HL-60 (cell line): ENCODE data around the gene ENTR1.

Experiments used
- TF ChIP-seq, protein P1 (sequence below): IDR thresholded peaks from one replicate; pipeline ENCODE4 v1.5.1; 2011; ENCODE audit warnings: low read length, control low read depth, inconsistent platforms; ENCODE audit not compliant: insufficient read depth
- TF ChIP-seq, protein P2 (sequence below): IDR thresholded peaks from 2 replicates; pipeline ENCODE4 v1.6.1; 2012; ENCODE audit warnings: low read depth; ENCODE audit not compliant: insufficient replicate concordance

DNA sequence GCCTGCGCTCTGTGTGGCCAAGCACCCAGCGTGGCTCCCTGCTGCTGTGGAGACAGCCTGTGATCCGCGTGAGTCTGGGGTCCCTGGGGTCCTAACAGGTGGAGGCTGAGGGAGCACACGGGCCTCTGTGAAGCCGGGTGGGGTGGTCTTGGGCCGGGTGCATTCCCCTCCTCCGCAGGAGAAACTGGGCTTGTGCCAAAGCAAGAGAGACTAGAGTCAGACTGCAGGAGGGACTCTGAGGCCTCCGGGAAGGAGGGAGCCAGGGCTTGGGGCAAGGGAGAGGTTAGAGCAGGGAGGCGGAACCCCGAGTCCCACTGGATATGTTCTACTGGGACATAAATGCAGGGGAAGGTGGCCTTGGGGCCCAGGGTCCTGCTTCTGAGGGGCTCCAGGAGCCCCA is 57.3 kb downstream of the ENTR1 start:
- TF ChIP-seq, protein P1, sequence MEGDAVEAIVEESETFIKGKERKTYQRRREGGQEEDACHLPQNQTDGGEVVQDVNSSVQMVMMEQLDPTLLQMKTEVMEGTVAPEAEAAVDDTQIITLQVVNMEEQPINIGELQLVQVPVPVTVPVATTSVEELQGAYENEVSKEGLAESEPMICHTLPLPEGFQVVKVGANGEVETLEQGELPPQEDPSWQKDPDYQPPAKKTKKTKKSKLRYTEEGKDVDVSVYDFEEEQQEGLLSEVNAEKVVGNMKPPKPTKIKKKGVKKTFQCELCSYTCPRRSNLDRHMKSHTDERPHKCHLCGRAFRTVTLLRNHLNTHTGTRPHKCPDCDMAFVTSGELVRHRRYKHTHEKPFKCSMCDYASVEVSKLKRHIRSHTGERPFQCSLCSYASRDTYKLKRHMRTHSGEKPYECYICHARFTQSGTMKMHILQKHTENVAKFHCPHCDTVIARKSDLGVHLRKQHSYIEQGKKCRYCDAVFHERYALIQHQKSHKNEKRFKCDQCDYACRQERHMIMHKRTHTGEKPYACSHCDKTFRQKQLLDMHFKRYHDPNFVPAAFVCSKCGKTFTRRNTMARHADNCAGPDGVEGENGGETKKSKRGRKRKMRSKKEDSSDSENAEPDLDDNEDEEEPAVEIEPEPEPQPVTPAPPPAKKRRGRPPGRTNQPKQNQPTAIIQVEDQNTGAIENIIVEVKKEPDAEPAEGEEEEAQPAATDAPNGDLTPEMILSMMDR: no peak
- TF ChIP-seq, protein P2, sequence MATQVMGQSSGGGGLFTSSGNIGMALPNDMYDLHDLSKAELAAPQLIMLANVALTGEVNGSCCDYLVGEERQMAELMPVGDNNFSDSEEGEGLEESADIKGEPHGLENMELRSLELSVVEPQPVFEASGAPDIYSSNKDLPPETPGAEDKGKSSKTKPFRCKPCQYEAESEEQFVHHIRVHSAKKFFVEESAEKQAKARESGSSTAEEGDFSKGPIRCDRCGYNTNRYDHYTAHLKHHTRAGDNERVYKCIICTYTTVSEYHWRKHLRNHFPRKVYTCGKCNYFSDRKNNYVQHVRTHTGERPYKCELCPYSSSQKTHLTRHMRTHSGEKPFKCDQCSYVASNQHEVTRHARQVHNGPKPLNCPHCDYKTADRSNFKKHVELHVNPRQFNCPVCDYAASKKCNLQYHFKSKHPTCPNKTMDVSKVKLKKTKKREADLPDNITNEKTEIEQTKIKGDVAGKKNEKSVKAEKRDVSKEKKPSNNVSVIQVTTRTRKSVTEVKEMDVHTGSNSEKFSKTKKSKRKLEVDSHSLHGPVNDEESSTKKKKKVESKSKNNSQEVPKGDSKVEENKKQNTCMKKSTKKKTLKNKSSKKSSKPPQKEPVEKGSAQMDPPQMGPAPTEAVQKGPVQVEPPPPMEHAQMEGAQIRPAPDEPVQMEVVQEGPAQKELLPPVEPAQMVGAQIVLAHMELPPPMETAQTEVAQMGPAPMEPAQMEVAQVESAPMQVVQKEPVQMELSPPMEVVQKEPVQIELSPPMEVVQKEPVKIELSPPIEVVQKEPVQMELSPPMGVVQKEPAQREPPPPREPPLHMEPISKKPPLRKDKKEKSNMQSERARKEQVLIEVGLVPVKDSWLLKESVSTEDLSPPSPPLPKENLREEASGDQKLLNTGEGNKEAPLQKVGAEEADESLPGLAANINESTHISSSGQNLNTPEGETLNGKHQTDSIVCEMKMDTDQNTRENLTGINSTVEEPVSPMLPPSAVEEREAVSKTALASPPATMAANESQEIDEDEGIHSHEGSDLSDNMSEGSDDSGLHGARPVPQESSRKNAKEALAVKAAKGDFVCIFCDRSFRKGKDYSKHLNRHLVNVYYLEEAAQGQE: no peak
